ENCODE results near the gene GPC6.

GPC6 gene

DNA sequence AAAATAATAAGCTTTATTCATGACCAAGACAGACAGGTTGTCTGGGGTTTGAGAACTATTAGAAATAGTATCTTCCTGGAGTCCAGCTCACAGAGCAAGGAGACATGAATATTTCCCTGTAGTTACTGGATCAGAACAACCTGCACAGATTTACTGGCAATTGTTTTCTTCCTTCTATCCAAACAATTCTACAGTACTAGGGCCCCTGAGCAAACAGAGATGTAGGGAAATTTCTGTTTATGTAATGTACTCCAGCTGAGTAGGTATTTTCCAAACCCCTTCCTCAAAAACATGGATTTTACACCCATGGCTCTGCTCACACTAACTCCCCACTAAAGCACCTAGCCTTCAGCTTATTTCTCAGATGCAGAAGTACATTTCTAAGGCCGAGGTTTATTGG lies 557.6 kb downstream of the GPC6 start:
- H3K4me1 ChIP-seq (ENCODE audit: insufficient read depth, low read length, poor library complexity, severe bottlenecking), result no peaks in the 10 kb centered on the region
- no peaks in the 10 kb centered on the region for H3F3A ChIP-seq (ENCODE audit: low read depth)
- H3K79me2 ChIP-seq (ENCODE audit: insufficient read depth, low read length), result no peaks in the 10 kb centered on the region
- no peaks in the 10 kb centered on the region for H3K9me2 ChIP-seq (replicated peaks; ENCODE audit: low read depth, low read length)
- no peaks in the 10 kb centered on the region for H3K27me3 ChIP-seq (ENCODE audit: insufficient read depth, low read length, poor library complexity, severe bottlenecking)
- TF ChIP-seq CTCF (conservative IDR thresholded peaks at IDR 0.05; ENCODE audit: low read length), result no peak
- no peak for TF ChIP-seq EZH2phosphoT487 (IDR thresholded peaks at IDR 0.05; ENCODE audit: borderline replicate concordance)
- H3K9me3 ChIP-seq (ENCODE audit: insufficient read depth, low read depth, low read length), result no peaks in the 10 kb centered on the region
- H4K20me1 ChIP-seq (ENCODE audit: insufficient read depth, low read length, poor library complexity, severe bottlenecking), result no peaks in the 10 kb centered on the region
- H2AFZ ChIP-seq (ENCODE audit: low read length), result no peak overlapping the region
- no peaks in the 10 kb centered on the region for H3K36me3 ChIP-seq (ENCODE audit: insufficient read depth, low read length)
- no peak overlapping the region for H3K4me3 ChIP-seq (ENCODE audit: low read length, poor library complexity, severe bottlenecking)
- no peak overlapping the region for H3K9ac ChIP-seq (ENCODE audit: low read depth, low read length, poor library complexity, severe bottlenecking)
- no peak overlapping the region for H3K4me2 ChIP-seq (ENCODE audit: low read depth, low read length, poor library complexity, severe bottlenecking)

- Histone ChIP-seq H3K4me2 (ENCODE audit: low read depth, low read length, poor library complexity, severe bottlenecking) (no peak overlapping the region), H2AFZ (ENCODE audit: low read length) (no peak overlapping the region), H3K79me2 (ENCODE audit: insufficient read depth, low read length) (no peaks in the 10 kb centered on the region), H3K36me3 (ENCODE audit: insufficient read depth, low read length) (no peaks in the 10 kb centered on the region), H3K9ac (ENCODE audit: low read depth, low read length, poor library complexity, severe bottlenecking) (no peak overlapping the region), H3K9me3 (ENCODE audit: insufficient read depth, low read depth, low read length) (no peaks in the 10 kb centered on the region), H4K20me1 (ENCODE audit: insufficient read depth, low read length, poor library complexity, severe bottlenecking) (no peaks in the 10 kb centered on the region), H3K4me3 (ENCODE audit: low read length, poor library complexity, severe bottlenecking) (no peak overlapping the region), H3F3A (ENCODE audit: low read depth) (no peaks in the 10 kb centered on the region), H3K4me1 (ENCODE audit: insufficient read depth, low read length, poor library complexity, severe bottlenecking) (no peaks in the 10 kb centered on the region), H3K27me3 (ENCODE audit: insufficient read depth, low read length, poor library complexity, severe bottlenecking) (no peaks in the 10 kb centered on the region), H3K9me2 (replicated peaks; ENCODE audit: low read depth, low read length) (no peaks in the 10 kb centered on the region)
- TF ChIP-seq EZH2phosphoT487 (IDR thresholded peaks at IDR 0.05; ENCODE audit: borderline replicate concordance), result no peak
- TF ChIP-seq CTCF (conservative IDR thresholded peaks at IDR 0.05; ENCODE audit: low read length), result no peak
These were observed 560.4 kb downstream of the GPC6 start for GRCh38 chr13:93786846-93787489.

DNA sequence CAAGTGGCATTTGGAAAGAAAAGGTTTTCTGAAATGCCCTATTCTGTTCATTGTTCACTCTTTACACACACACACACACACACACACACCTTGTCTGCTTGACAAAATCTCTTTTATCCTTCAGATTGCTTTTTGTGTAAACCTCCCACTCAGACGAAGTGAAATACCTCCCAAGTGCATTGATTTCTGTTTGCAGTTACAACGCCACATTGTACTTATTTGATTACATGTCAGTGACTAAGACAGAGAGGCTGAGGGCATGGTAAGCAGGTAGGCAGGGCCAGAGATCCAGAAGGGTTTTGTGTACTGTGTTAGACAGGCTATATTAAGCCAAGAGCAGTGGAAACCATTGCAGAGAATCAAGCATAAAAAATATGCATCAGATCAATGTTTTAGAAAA lies 561.8 kb downstream of the GPC6 start:
- H3K4me3 ChIP-seq (ENCODE audit: low read length, poor library complexity, severe bottlenecking), result no peak overlapping the region
- H3K79me2 ChIP-seq (ENCODE audit: insufficient read depth, low read length), result no peaks in the 10 kb centered on the region
- no peak overlapping the region for H2AFZ ChIP-seq (ENCODE audit: low read length)
- H3K4me2 ChIP-seq (ENCODE audit: low read depth, low read length, poor library complexity, severe bottlenecking), result no peak overlapping the region
- H3K9ac ChIP-seq (ENCODE audit: low read depth, low read length, poor library complexity, severe bottlenecking), result no peak overlapping the region
- no peaks in the 10 kb centered on the region for H3K27me3 ChIP-seq (ENCODE audit: insufficient read depth, low read length, poor library complexity, severe bottlenecking)
- H3F3A ChIP-seq (ENCODE audit: low read depth), result no peaks in the 10 kb centered on the region
- TF ChIP-seq CTCF (conservative IDR thresholded peaks at IDR 0.05; ENCODE audit: low read length) (no peak), EZH2phosphoT487 (IDR thresholded peaks at IDR 0.05; ENCODE audit: borderline replicate concordance) (no peak)
- no peaks in the 10 kb centered on the region for H3K9me2 ChIP-seq (replicated peaks; ENCODE audit: low read depth, low read length)
- no peaks in the 10 kb centered on the region for H3K4me1 ChIP-seq (ENCODE audit: insufficient read depth, low read length, poor library complexity, severe bottlenecking)
- no peaks in the 10 kb centered on the region for H3K36me3 ChIP-seq (ENCODE audit: insufficient read depth, low read length)
- H3K9me3 ChIP-seq (ENCODE audit: insufficient read depth, low read depth, low read length), result no peaks in the 10 kb centered on the region
- H4K20me1 ChIP-seq (ENCODE audit: insufficient read depth, low read length, poor library complexity, severe bottlenecking), result no peaks in the 10 kb centered on the region
